MM.1S (cell line): ENCODE measurements around the gene TMEM233.

Source experiments
- CTCF ChIP-seq: fragments of 300-600 bp; sonication (generic); IDR thresholded peaks from 2 replicates; pipeline ENCODE4 v1.5.1; 2016; ENCODE audit warnings: antibody characterized with exemption, low read length, mixed read lengths
- EZH2 ChIP-seq: fragments of 300-600 bp; sonication (generic); optimal IDR thresholded peaks from 2 replicates; pipeline ENCODE3; 2017; ENCODE audit warnings: low read depth, mild to moderate bottlenecking, antibody characterized with exemption, low read length, mixed read lengths
- EZH2phosphoT487 ChIP-seq: fragments of 300-600 bp; sonication (generic); IDR thresholded peaks from 2 replicates; pipeline ENCODE4 v1.6.1; 2018; ENCODE audit warnings: antibody characterized with exemption, low read length

DNA sequence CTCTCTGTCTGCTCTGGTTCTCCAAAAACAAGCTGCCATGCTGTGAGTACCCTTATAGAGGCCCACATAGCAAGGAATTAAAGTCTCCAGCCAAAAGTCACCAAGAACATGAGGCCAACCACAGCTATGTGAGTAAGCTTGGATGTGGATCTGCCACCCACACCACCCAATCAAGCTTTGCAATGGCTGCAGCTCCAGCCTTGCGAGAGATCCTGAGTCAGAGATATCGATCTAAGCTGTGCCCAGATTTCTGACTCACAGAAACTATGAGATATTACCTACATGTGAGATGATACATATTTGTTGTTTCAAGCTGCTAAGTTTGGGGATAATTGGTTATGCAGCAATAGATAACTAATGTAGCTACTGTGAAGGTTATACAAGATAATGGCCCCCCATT is 15.5 kb upstream of the TMEM233 start:
- TF ChIP-seq CTCF (no peak), EZH2 (no peak), EZH2phosphoT487 (no peak)
